HG03280 (cell line): ENCODE data around the gene RTCA.
"Not testable (repeated sequence)": the region's sequence is repeated elsewhere in the genome, so short reads cannot be mapped to it uniquely, and the experiment has no call there.

Experiments used
- ATAC-seq: cut with Tn5 transposase; IDR thresholded peaks from one replicate; pipeline ENCODE4 v1.9.1; 2021; ENCODE audit warnings: mild to moderate bottlenecking, moderate library complexity; ENCODE audit not compliant: unreplicated experiment

The RTCA gene

GRCh38 chr1:100265931-100266740 lies at the start of gene RTCA:
Gene RTCA, plus strand, starts transcription at chr1:100266216. Its CDS starts 160 bp downstream, at chr1:100266376.
- peak; percentile 97 for ATAC-seq

GRCh38 chr1:100217834-100218233 lies 48.2 kb upstream of the RTCA start:
- ATAC-seq = no peak

GRCh38 chr1:100219457-100219856 lies 46.6 kb upstream of the RTCA start:
- no peak for ATAC-seq

- no peak for ATAC-seq
Observed at GRCh38 chr1:100219883-100220282, 46.1 kb upstream of the RTCA start.

GRCh38 chr1:100222428-100222827 lies 43.6 kb upstream of the RTCA start:
- no peak for ATAC-seq

GRCh38 chr1:100229681-100230443 lies 36.2 kb upstream of the RTCA start:
- ATAC-seq = no peak

DNA sequence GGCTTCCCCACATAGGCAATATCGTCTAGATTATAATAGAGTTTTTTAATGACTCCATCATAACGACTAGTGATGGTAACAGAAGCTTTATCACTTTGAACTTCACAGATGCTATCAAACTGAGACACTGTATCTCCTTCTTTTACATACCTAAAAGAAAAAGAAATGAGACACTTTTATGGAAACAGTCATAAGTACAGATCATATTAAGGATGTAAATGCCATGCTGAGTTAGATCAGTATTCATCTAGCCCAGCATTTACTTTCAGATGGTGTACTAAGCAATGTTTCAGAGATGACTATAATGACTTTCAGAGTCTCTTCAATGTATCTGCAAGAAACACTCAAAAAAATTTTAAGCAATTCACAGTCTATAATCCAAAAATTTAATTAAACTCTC lies 35.3 kb upstream of the RTCA start:
- ATAC-seq = no peak

DNA sequence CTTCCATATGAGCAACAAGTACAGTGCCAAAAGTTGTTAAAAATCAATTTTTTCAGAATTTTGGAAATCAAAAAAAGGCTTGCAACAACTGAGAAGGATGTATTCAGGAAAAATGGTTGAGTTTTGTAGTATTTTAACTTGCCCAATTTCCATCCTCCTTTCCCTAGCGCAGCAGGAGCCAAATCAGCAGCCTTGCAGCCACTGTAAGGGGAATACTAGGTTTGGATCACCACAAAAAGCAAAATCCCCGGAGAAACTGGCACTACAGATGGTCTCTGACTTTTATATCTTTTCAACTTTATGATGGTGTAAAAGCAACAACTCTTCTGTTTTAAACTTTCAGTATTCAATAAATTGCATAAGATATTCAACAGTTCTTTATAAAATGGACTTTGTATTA lies 34.3 kb upstream of the RTCA start:
- ATAC-seq = no peak

GRCh38 chr1:100232156-100232555 lies 33.9 kb upstream of the RTCA start:
- no peak for ATAC-seq

- ATAC-seq = not testable (repeated sequence)
Observed at GRCh38 chr1:100233566-100233965, 32.5 kb upstream of the RTCA start.

DNA sequence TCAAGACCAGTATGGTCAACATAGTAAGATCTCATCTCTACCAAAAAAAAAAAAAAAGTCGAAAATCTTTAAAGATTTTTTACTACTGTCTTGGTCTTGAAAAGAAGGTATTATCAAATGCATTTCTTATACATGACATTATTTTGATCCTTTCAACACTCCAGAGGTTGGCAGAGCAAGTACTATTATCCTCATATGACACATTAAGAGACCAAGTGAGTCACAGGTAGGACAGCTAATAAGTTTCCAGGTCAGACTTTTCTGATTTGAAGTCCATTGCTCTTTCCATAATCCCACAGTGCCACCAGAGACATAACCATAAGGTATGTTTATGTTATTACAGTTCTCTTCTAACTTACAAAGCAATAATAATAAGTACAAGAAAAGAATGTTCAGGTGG lies 31.6 kb upstream of the RTCA start:
- no peak for ATAC-seq

GRCh38 chr1:100237091-100237490 lies 28.9 kb upstream of the RTCA start:
- no peak for ATAC-seq

DNA sequence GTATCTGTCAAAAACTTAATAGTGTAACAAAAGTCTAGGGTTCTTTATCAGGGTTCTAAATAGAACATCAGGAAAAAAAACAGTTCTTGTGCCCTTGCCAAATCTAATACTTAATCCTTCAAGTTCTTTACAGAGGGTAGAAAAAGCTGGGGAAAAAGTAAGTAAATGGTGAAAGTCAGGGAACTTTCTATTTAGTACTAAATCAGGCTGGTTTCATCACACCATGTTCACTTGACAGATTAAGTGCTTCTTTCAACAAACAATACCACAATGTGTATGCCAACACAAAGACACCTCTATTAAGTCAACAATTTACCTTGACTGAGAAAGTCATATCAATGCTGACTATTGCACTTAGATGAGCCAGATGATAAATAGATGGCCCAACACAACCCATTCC lies 26.1 kb upstream of the RTCA start:
- no peak for ATAC-seq

GRCh38 chr1:100240631-100241030 lies 25.4 kb upstream of the RTCA start:
- no peak for ATAC-seq

DNA sequence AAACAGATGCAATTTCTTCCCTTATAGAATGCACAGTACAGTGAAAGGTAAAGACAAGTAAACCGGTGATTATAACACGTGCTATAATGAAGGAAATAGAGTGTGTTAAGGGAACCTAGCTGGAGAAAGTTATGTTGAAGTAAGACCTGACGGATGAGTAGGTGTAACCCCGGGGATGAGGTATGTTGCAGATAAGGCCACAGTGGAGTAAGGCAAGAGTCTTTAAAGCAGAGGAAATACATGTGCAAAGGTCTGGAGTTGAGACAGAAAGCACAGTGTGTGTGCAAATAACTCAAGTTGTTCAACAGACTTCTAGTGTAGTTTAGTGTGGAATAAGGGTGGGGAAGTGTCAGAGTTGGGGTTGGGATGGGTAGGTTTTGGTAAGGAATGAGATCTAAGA lies 19.3 kb upstream of the RTCA start:
- ATAC-seq = no peak

DNA sequence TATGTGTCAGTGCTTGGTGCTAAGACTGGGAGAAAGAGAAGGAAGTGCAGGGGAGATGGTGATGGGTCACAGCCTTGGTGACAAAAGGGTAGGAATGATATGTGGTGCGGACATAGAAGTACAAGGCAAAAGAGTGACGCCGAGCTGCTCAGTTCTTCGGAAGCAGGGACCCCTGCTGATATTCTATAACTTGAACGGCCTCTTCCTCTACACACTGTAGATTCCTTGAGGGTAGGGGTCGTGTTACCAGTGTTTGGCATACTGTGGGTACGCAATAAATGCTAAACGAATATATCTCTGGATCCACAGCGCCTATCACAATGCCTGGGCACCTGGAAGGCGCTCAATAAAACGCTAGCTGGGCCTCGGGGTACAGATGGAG lies 16.9 kb upstream of the RTCA start:
- ATAC-seq = no peak

- peak; percentile 100 for ATAC-seq
Observed at GRCh38 chr1:100249537-100250257, 16.3 kb upstream of the RTCA start, which contains the start of gene DBT. Gene DBT, minus strand, starts transcription at chr1:100249834. Its CDS starts 14 bp downstream, at chr1:100249820.

DNA sequence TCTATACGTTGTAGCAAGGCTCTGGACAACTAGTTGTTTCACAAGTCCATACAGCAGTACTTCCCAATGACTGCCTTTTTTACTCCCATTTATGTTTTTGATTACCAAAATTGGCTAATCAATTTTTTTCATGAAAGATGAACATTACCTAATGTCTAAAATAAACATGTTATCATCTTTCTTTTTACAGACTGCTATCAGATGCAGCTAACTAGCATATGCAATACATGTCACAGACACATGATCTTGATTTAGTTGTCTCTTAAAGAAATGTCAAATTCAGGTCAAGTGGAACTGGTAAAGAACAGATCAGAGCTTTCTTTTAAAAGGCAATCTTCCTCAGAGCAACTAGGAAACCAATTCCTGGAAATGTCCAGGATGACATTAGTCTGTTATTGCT lies 15.8 kb upstream of the RTCA start:
- ATAC-seq = no peak

GRCh38 chr1:100250807-100251206 lies 15.2 kb upstream of the RTCA start:
- ATAC-seq = no peak

DNA sequence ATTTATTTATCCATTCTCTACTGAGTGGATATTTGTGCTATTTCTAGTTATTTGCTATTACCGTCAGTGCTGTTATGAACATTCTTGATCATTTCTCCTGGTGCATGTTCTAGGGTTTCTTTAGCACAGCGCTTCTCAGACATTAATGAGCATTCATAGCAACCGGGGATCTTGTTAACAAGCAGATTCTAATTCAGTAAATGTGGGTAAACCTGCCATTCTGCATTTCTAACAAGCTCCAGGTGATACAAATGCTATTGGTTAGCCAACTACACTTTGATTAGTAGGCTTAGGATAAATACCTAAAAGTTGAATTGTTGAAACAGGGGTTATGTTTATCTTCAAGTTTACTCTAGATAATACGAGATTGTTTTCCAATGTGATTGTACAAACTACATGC lies 13.1 kb upstream of the RTCA start:
- no peak for ATAC-seq

GRCh38 chr1:100253552-100253951 lies 12.5 kb upstream of the RTCA start:
- ATAC-seq = no peak
